Measurements from ENCODE around the gene TAF10.

TAF10 gene

GRCh38 chr11:6601041-6601461 is 11.0 kb downstream of the TAF10 start:
- no peak overlapping the region for H3K27ac ChIP-seq (ENCODE audit: low read depth in 2 of 2, low read length in 2 of 2)
- no peaks in the 10 kb centered on the region for H3K27me3 ChIP-seq (ENCODE audit: control insufficient read depth in 2 of 2, insufficient read depth in 2 of 2, low read length in 2 of 2)
- peaks cover 22 to 27% of the 10 kb centered on the region in 2 donors for H3K4me1 ChIP-seq (ENCODE audit: control insufficient read depth in 2 of 2, insufficient read depth in 2 of 2, low read length in 2 of 2)
- H3K9me3 ChIP-seq (ENCODE audit: control insufficient read depth in 2 of 2, low read length in 2 of 2) = no peaks in the 10 kb centered on the region
- peaks cover 39 to 42% of the 10 kb centered on the region in 2 donors for H3K36me3 ChIP-seq (ENCODE audit: control insufficient read depth in 2 of 2, insufficient read depth in 2 of 2, low read length in 2 of 2)
- no peak overlapping the region for H3K4me3 ChIP-seq (ENCODE audit: low read length in 2 of 2)
- no peak overlapping the region for H3K9ac ChIP-seq (ENCODE audit: low read depth in 1 of 2, low read length in 2 of 2)

GRCh38 chr11:6599881-6600390 is 12.1 kb downstream of the TAF10 start:
- peaks cover 42% of the 10 kb centered on the region in 2 donors for H3K36me3 ChIP-seq (ENCODE audit: control insufficient read depth in 2 of 2, insufficient read depth in 2 of 2, low read length in 2 of 2)
- peaks cover 15 to 20% of the 10 kb centered on the region in 2 donors for H3K4me1 ChIP-seq (ENCODE audit: control insufficient read depth in 2 of 2, insufficient read depth in 2 of 2, low read length in 2 of 2)
- H3K27ac ChIP-seq (ENCODE audit: low read depth in 2 of 2, low read length in 2 of 2) = no peak overlapping the region
- no peak overlapping the region for H3K9ac ChIP-seq (ENCODE audit: low read depth in 1 of 2, low read length in 2 of 2)
- H3K9me3 ChIP-seq (ENCODE audit: control insufficient read depth in 2 of 2, low read length in 2 of 2) = no peaks in the 10 kb centered on the region
- H3K4me3 ChIP-seq (ENCODE audit: low read length in 2 of 2) = no peak overlapping the region
- H3K27me3 ChIP-seq (ENCODE audit: control insufficient read depth in 2 of 2, insufficient read depth in 2 of 2, low read length in 2 of 2) = no peaks in the 10 kb centered on the region

GRCh38 chr11:6599449-6599848 is 12.6 kb downstream of the TAF10 start:
- H3K4me3 ChIP-seq (ENCODE audit: low read length in 2 of 2) = no peak overlapping the region
- H3K36me3 ChIP-seq (ENCODE audit: control insufficient read depth in 2 of 2, insufficient read depth in 2 of 2, low read length in 2 of 2) = peaks cover 45% of the 10 kb centered on the region in 2 donors
- H3K27me3 ChIP-seq (ENCODE audit: control insufficient read depth in 2 of 2, insufficient read depth in 2 of 2, low read length in 2 of 2) = no peaks in the 10 kb centered on the region
- no peaks in the 10 kb centered on the region for H3K9me3 ChIP-seq (ENCODE audit: control insufficient read depth in 2 of 2, low read length in 2 of 2)
- peaks cover 10 to 15% of the 10 kb centered on the region in 2 donors for H3K4me1 ChIP-seq (ENCODE audit: control insufficient read depth in 2 of 2, insufficient read depth in 2 of 2, low read length in 2 of 2)
- H3K9ac ChIP-seq (ENCODE audit: low read depth in 1 of 2, low read length in 2 of 2) = no peak overlapping the region
- H3K27ac ChIP-seq (ENCODE audit: low read depth in 2 of 2, low read length in 2 of 2) = no peak overlapping the region

GRCh38 chr11:6598555-6598954 is 13.5 kb downstream of the TAF10 start:
- Histone ChIP-seq H3K4me1 (ENCODE audit: control insufficient read depth in 2 of 2, insufficient read depth in 2 of 2, low read length in 2 of 2) (peaks cover 10 to 12% of the 10 kb centered on the region in 2 donors), H3K27me3 (ENCODE audit: control insufficient read depth in 2 of 2, insufficient read depth in 2 of 2, low read length in 2 of 2) (no peaks in the 10 kb centered on the region), H3K27ac (ENCODE audit: low read depth in 2 of 2, low read length in 2 of 2) (no peak overlapping the region), H3K36me3 (ENCODE audit: control insufficient read depth in 2 of 2, insufficient read depth in 2 of 2, low read length in 2 of 2) (peaks cover 49 to 52% of the 10 kb centered on the region in 2 donors), H3K4me3 (ENCODE audit: low read length in 2 of 2) (no peak overlapping the region), H3K9ac (ENCODE audit: low read depth in 1 of 2, low read length in 2 of 2) (no peak overlapping the region), H3K9me3 (ENCODE audit: control insufficient read depth in 2 of 2, low read length in 2 of 2) (no peaks in the 10 kb centered on the region)

GRCh38 chr11:6596239-6596877 is 15.7 kb downstream of the TAF10 start:
- Histone ChIP-seq H3K4me1 (ENCODE audit: control insufficient read depth in 2 of 2, insufficient read depth in 2 of 2, low read length in 2 of 2) (no peaks in the 10 kb centered on the region), H3K27ac (ENCODE audit: low read depth in 2 of 2, low read length in 2 of 2) (peak overlapping the region in 1 of 2 donors; percentile 21), H3K27me3 (ENCODE audit: control insufficient read depth in 2 of 2, insufficient read depth in 2 of 2, low read length in 2 of 2) (no peaks in the 10 kb centered on the region), H3K9ac (ENCODE audit: low read depth in 1 of 2, low read length in 2 of 2) (no peak overlapping the region), H3K4me3 (ENCODE audit: low read length in 2 of 2) (no peak overlapping the region), H3K9me3 (ENCODE audit: control insufficient read depth in 2 of 2, low read length in 2 of 2) (no peaks in the 10 kb centered on the region), H3K36me3 (ENCODE audit: control insufficient read depth in 2 of 2, insufficient read depth in 2 of 2, low read length in 2 of 2) (peaks cover 48 to 53% of the 10 kb centered on the region in 2 donors)

- Histone ChIP-seq H3K27me3 (ENCODE audit: control insufficient read depth in 2 of 2, insufficient read depth in 2 of 2, low read length in 2 of 2) (no peaks in the 10 kb centered on the region), H3K36me3 (ENCODE audit: control insufficient read depth in 2 of 2, insufficient read depth in 2 of 2, low read length in 2 of 2) (peaks cover 27 to 34% of the 10 kb centered on the region in 2 donors), H3K9ac (ENCODE audit: low read depth in 1 of 2, low read length in 2 of 2) (no peak overlapping the region), H3K4me3 (ENCODE audit: low read length in 2 of 2) (no peak overlapping the region), H3K9me3 (ENCODE audit: control insufficient read depth in 2 of 2, low read length in 2 of 2) (no peaks in the 10 kb centered on the region), H3K27ac (ENCODE audit: low read depth in 2 of 2, low read length in 2 of 2) (no peak overlapping the region), H3K4me1 (ENCODE audit: control insufficient read depth in 2 of 2, insufficient read depth in 2 of 2, low read length in 2 of 2) (no peaks in the 10 kb centered on the region)
These were observed 17.8 kb downstream of the TAF10 start for GRCh38 chr11:6594142-6594768.

GRCh38 chr11:6588018-6588417 is 24.0 kb downstream of the TAF10 start:
- no peak overlapping the region for H3K4me3 ChIP-seq (ENCODE audit: low read length in 2 of 2)
- H3K27me3 ChIP-seq (ENCODE audit: control insufficient read depth in 2 of 2, insufficient read depth in 2 of 2, low read length in 2 of 2) = no peaks in the 10 kb centered on the region
- peaks cover 2 to 8% of the 10 kb centered on the region in 2 donors for H3K36me3 ChIP-seq (ENCODE audit: control insufficient read depth in 2 of 2, insufficient read depth in 2 of 2, low read length in 2 of 2)
- H3K9me3 ChIP-seq (ENCODE audit: control insufficient read depth in 2 of 2, low read length in 2 of 2) = peaks cover 0 to 2% of the 10 kb centered on the region in 2 donors
- no peaks in the 10 kb centered on the region for H3K4me1 ChIP-seq (ENCODE audit: control insufficient read depth in 2 of 2, insufficient read depth in 2 of 2, low read length in 2 of 2)
- H3K27ac ChIP-seq (ENCODE audit: low read depth in 2 of 2, low read length in 2 of 2) = no peak overlapping the region
- H3K9ac ChIP-seq (ENCODE audit: low read depth in 1 of 2, low read length in 2 of 2) = no peak overlapping the region

GRCh38 chr11:6587360-6587953 is 24.6 kb downstream of the TAF10 start:
- Histone ChIP-seq H3K36me3 (ENCODE audit: control insufficient read depth in 2 of 2, insufficient read depth in 2 of 2, low read length in 2 of 2) (peaks cover under 1 to 8% of the 10 kb centered on the region in 2 donors), H3K9me3 (ENCODE audit: control insufficient read depth in 2 of 2, low read length in 2 of 2) (peaks cover 0 to 2% of the 10 kb centered on the region in 2 donors), H3K4me3 (ENCODE audit: low read length in 2 of 2) (no peak overlapping the region), H3K4me1 (ENCODE audit: control insufficient read depth in 2 of 2, insufficient read depth in 2 of 2, low read length in 2 of 2) (no peaks in the 10 kb centered on the region), H3K27ac (ENCODE audit: low read depth in 2 of 2, low read length in 2 of 2) (no peak overlapping the region), H3K27me3 (ENCODE audit: control insufficient read depth in 2 of 2, insufficient read depth in 2 of 2, low read length in 2 of 2) (no peaks in the 10 kb centered on the region), H3K9ac (ENCODE audit: low read depth in 1 of 2, low read length in 2 of 2) (no peak overlapping the region)

GRCh38 chr11:6586434-6587359 is 25.3 kb downstream of the TAF10 start:
- Histone ChIP-seq H3K4me3 (ENCODE audit: low read length in 2 of 2) (no peak overlapping the region), H3K4me1 (ENCODE audit: control insufficient read depth in 2 of 2, insufficient read depth in 2 of 2, low read length in 2 of 2) (no peaks in the 10 kb centered on the region), H3K9me3 (ENCODE audit: control insufficient read depth in 2 of 2, low read length in 2 of 2) (peaks cover 0 to 2% of the 10 kb centered on the region in 2 donors), H3K36me3 (ENCODE audit: control insufficient read depth in 2 of 2, insufficient read depth in 2 of 2, low read length in 2 of 2) (peaks cover 0 to 4% of the 10 kb centered on the region in 2 donors), H3K27me3 (ENCODE audit: control insufficient read depth in 2 of 2, insufficient read depth in 2 of 2, low read length in 2 of 2) (no peaks in the 10 kb centered on the region), H3K27ac (ENCODE audit: low read depth in 2 of 2, low read length in 2 of 2) (no peak overlapping the region), H3K9ac (ENCODE audit: low read depth in 1 of 2, low read length in 2 of 2) (no peak overlapping the region)
